ENCODE measurements around the gene VAV3.
"Not testable (repeated sequence)": the region's sequence is repeated elsewhere in the genome, so short reads cannot be mapped to it uniquely, and the experiment has no call there.

- not testable (repeated sequence) for TF ChIP-seq EZH2 (IDR thresholded peaks at IDR 0.05; ENCODE audit: insufficient read depth, poor library complexity, severe bottlenecking); EZH2phosphoT487 (IDR thresholded peaks at IDR 0.05; ENCODE audit: insufficient read depth, low read depth)
Measured at GRCh38 chr1:108004919-108005318, 39.9 kb upstream of the VAV3 start.
